ENCODE measurements around the gene AURKB. TPM values are rescaled to one million over a fixed set of nuclear protein-coding genes. Genes with fewer than 3 reads are reported as not detected.

The AURKB gene
- total and polyA plus RNA-seq, 10 donors = 2.4 to 30.9 (median 10.5) TPM

- Histone ChIP-seq H3K27ac (peak overlapping the region in 7 of 8 donors; percentile 84 to 88 (median 86)), H3K4me1 (peaks cover 6 to 35% (median 19%) of the 10 kb centered on the region in 6 donors)
Observed at GRCh38 chr17:8210761-8211458, 535 bp upstream of the AURKB start.

GRCh38 chr17:8206536-8206935 is 3.8 kb downstream of the AURKB start:
- Histone ChIP-seq H3K4me3 (no peak overlapping the region), H3K27ac (no peak overlapping the region), H3K4me1 (peaks cover 6 to 32% (median 19%) of the 10 kb centered on the region in 6 donors), H3K36me3 (peaks cover 0 to 39% (median 0%) of the 10 kb centered on the region in 6 donors), H3K9me3 (no peaks in the 10 kb centered on the region), H3K27me3 (replicated peaks in 1 of 7) (no peaks in the 10 kb centered on the region)
- intact Hi-C loops (cut with DNase I; ENCODE audit: low total_unique reads) = no loop called here
- 94 to 96% (median 94%) methylated on average over 12 of the region's 12 CpGs for WGBS, 5 donors
- no peak for TF ChIP-seq POLR2AphosphoS5 (IDR thresholded peaks at IDR 0.05)
- TF ChIP-seq POLR2A (IDR thresholded peaks at IDR 0.05) = no peak
- TF ChIP-seq CTCF (IDR thresholded peaks at IDR 0.05 in 8 of 11, conservative IDR thresholded peaks at IDR 0.05 in 3 of 11) = no peak
- no peak for DNase-seq

More at GRCh38 chr17:8210761-8211458, 535 bp upstream of the AURKB start:
- 19 to 28% (median 21%) methylated on average over 22 of the region's 22 CpGs for WGBS, 5 donors
- Histone ChIP-seq H3K27me3 (replicated peaks in 1 of 7) (no peaks in the 10 kb centered on the region), H3K4me3 (peak overlapping the region; percentile 40 to 76 (median 54)), H3K36me3 (peaks cover 0 to 15% (median 0%) of the 10 kb centered on the region in 6 donors), H3K9me3 (no peaks in the 10 kb centered on the region)
- DNase-seq = no peak
- intact Hi-C loops (cut with DNase I; ENCODE audit: low total_unique reads) = no loop called here
- TF ChIP-seq POLR2A (IDR thresholded peaks at IDR 0.05) (no peak), POLR2AphosphoS5 (IDR thresholded peaks at IDR 0.05) (no peak), CTCF (IDR thresholded peaks at IDR 0.05 in 8 of 11, conservative IDR thresholded peaks at IDR 0.05 in 3 of 11) (no peak)

GRCh38 chr17:8204761-8205555 is 5.4 kb downstream of the AURKB start:
- H3K9me3 ChIP-seq = no peaks in the 10 kb centered on the region
- intact Hi-C loops (cut with DNase I; ENCODE audit: low total_unique reads) = no loop called here
- H3K4me1 ChIP-seq = peaks cover 1 to 27% (median 8%) of the 10 kb centered on the region in 6 donors
- H3K27me3 ChIP-seq (replicated peaks in 1 of 7) = no peaks in the 10 kb centered on the region
- H3K4me3 ChIP-seq = no peak overlapping the region
- TF ChIP-seq CTCF (IDR thresholded peaks at IDR 0.05 in 8 of 11, conservative IDR thresholded peaks at IDR 0.05 in 3 of 11) (no peak), POLR2AphosphoS5 (IDR thresholded peaks at IDR 0.05) (no peak), POLR2A (IDR thresholded peaks at IDR 0.05) (no peak)
- no peak for DNase-seq
- peaks cover 0 to 39% (median 0%) of the 10 kb centered on the region in 6 donors for H3K36me3 ChIP-seq
- 87 to 92% (median 89%) methylated on average over 19 of the region's 19 CpGs for WGBS, 5 donors
- no peak overlapping the region for H3K27ac ChIP-seq

Measured in spleen (tissue), 11 donors.